Activated CD4-positive, CD25-positive, alpha-beta regulatory T cell (primary cell): ENCODE measurements around the gene LRRK2.
"Not testable (repeated sequence)": the region's sequence is repeated elsewhere in the genome, so short reads cannot be mapped to it uniquely, and the experiment has no call there.

Source experiments
- DNase-seq, 4 experiments: peaks; one replicate each; lab custom pipeline; 2025; lab: John Stamatoyannopoulos, UW

LRRK2 gene

DNA sequence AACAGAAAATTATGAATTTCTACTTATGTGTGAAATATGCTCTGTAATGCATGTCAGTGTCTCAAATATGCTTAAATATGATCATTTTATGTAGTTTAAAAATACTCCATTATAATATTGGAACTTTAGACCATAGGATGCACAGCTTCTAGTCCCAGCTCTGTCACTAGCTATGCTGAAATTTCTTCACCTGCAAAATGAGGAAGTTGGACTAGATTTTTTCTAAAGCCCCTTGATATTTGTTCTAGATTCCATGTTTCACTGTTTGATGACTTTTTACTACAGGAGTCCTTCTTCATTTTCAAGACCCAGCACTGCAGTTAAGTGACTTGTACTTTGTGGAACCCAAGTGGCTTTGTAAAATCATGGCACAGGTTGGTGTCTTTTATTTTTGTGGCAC is 90.1 kb downstream of the LRRK2 start:
- DNase-seq, result no peak

DNA sequence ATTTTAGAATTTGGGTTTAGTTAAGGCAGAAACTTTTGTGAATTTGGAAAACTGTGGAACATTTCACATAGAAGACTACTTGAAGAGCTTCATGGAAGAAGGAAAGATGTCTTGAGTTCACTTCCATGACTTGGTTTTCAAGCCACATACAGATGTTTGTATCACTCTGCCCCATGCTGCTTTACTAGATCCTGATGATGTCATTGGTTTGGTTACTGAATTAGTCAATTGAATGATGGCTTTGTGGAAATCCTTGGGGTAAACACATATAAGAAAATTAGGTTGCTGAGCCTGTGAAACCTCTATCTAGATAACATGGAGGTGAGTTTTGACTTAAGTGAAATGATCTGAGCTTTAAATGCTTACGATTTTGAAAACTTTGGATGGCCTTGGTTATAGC is 90.6 kb downstream of the LRRK2 start:
- DNase-seq, result no peak

DNA sequence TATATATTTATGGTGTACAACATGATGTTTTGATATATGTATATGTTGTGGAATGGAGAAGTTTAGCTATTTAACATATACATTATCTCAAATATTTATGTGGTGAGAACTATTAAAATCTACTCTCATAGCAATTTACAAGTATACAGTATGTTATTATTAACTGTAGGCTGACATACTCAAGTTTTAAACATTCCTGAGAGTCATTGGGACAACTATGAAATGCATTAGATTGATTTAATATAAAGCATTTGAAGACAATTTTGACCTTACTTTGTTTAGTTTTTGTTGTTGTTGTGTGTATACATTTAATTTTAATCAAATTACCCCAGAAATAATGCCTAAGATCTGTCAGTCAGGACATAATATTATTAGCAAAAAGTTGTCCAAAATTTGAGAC is 99.5 kb downstream of the LRRK2 start:
- no peak for DNase-seq

DNA sequence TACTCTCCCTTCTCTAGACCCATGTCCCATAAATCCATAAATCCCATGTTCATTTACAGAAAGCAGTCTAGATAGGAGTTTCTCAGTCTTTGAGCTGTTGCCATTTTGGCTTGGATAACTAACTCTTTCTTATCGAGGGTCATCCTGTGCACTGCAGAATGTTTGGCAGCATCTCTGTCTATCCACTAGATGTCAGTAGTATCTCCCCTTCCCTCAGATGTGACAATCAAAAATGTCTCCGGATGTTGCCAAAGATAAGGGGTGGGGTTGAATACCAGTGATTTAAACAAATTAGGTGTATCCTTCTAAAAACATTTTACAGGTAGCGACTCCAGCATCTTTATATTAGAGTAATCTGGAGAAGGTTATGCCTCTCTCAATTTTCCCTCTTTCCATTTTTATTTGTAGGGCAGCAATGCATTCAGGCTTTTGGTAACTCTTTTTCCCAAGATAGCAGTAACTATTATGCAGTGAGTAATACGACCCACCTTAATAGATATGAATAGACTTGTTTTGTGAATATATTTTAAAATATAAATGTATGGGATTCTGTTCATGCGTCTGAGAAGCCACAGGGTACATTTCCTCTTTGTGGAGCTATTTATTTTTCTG is 100.7 kb downstream of the LRRK2 start:
- no peak for DNase-seq

DNA sequence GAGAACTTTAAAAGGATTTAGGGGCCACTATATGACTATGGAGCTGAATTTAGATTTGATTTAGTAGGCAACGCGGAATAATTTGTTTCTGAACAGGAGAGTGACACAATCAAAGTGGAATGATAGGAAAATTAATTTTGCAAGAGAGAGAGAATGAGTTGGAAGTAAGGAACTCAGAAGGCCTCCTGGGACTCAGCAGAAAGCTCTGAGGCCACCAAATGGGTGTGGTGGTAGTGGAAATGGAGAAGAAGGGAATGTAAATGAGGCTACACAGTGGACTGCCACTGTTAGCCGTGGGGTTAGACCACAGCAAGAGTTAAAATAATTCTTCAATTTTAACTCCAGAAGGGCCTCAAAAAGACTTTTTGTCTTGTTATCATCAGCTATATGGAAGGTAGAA is 102.7 kb downstream of the LRRK2 start:
- DNase-seq, result no peak

DNA sequence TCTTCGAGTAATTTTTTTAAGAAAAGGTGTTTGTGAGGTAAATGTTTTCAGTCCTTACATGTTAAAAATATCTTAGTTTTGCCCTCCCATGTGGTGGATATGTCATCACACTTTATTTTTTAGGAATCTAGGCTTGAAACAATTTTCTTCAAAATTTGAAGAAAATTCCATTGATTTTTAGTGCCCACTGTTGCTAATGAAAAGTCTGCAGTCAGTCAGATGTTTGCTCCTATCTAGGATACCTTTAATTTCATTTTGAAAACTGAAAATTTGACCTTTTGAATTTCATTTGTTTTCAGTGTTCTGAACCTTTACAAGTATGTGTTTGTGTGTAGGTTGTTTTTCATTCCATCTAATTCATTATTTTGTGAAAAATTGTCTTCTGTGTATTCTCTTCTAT is 105.4 kb downstream of the LRRK2 start:
- no peak for DNase-seq

DNA sequence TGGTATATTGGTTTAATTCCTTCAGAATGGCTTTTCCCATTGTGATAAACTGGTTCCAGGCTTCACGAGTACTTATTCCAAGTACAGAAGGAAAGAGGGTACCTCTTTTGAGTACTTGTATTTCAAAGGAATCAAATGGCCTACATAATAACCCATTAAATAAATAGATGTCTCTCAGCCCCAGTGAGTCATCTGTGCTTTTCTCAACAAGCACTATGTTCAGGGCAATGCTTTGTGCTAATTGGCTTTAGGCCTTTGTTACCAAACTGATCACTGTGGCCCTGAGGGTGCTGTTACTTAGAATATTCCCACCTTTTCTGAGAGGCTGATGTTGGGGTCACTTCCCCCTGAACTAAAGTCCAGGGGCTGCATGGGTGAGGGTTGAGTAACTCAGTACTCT is 107.1 kb downstream of the LRRK2 start:
- no peak for DNase-seq

DNA sequence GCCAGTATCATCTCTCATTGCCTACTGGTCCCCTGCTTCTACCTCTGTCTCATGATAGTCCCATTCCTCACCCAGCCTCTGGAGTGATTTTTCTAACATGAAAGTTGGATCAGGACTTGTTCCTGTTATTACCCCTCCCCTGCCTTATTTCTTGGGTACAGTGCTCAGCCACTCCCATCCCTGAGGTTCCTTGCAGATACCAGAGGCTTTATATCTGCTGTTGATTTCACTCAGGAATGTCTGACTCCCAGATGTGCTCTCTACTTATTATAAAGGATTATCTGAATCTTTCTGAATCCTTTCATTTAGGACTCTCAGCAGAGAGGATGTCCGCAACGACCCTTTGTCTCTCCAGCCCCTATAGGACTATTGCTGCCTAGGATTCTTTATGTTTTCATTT is 111.2 kb downstream of the LRRK2 start:
- no peak for DNase-seq

DNA sequence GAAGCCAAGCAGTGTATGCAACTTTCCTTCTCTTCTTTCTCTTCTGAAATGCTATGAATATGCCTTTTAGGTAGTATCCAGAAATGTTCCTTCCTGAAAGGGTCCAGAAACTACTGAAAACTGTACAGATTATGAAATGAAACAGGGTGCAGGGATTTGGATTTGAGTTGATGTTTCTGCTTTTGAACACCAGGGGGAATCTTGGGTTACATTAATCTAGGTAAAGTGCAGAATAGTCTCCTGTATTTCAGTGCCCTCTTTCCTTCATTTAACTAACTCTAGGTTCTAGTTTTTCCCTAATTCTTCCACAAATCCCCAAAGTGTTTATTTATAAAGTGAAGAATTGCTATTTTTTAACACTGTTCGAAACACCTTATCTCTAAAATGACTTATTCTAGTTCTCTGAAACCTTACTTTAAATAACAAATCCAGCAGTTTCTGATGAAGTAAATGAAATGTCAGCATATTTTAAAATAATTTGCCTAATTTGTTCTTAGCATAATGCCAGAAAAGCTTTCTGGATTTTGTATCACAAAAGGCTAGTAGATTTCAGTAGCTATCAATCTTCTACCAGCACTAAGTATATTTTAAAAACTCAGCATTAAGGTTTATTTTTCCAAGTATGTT is 111.9 kb downstream of the LRRK2 start:
- no peak for DNase-seq

DNA sequence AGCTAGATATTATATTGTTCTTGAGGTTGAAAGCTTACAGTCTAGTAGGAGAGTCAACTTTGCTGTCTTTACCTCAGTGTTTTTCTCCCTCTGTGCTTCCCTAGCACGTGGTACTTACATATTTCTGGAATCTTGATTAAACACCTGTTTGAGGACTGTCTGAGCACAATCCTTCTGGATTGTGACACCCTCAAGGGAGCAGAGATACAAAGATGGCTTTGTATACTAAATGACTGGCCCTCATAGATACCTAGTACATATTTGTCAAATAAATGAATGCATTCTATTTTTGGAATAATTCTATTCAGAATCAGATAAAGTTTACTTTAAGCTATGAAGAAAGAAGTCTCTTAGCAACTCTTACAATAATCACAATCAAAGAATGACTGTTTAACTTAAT is 113.3 kb downstream of the LRRK2 start:
- no peak for DNase-seq

DNA sequence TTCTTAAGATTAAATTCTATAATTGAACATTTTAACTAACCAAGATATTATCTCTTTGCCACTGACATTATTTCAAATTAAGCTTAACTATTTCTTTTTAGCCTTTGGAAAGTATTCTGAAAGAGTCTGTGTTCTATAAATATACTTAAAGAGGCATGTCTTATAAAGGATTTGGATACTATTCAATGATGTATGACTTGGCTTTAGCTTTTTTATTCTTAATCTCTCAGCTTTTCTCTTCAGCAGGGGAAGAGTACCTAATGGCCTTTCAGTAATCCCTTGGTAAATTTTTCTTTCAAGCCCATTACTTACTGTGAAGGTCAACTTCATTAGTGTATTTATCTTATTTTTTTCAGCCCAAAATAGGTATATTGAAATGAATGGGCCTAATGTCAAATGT is 113.8 kb downstream of the LRRK2 start:
- no peak for DNase-seq

DNA sequence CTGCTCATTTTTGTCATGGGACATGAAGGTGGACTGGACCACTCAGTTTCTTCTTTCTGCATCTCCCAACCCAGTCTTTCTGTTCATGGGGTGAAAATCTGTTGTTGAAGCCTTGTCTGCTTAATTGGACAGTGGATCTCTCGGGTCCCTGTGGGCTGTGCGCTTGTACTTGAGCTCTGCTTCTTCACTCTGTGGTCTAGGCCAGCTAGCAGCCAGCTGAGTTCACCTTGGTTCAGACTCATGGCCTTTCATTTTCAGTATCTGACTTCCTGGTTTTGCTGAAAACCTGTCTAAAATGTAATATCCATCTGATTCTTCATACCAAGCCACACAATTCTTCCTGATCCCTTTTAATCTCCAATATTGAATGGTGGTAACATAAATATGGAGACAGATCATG is 117.2 kb downstream of the LRRK2 start:
- no peak for DNase-seq

DNA sequence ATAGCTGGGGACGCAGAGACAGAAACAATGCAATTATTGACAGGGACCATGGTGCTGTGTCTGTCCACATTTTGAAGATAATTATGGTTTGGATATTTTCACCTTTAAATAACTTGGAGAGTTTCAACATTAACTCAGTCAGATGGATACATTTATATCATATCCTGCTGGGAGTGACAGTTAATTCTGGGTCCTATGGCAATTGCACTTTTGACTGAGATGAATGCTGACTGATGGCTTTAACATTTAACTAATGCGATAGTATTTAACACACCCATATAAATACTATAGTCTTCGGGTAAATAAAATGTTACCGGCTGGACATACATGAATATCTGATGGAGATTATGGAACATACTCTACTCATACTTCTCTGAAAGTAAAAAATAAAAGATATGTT is 118.3 kb downstream of the LRRK2 start:
- DNase-seq, result no peak

DNA sequence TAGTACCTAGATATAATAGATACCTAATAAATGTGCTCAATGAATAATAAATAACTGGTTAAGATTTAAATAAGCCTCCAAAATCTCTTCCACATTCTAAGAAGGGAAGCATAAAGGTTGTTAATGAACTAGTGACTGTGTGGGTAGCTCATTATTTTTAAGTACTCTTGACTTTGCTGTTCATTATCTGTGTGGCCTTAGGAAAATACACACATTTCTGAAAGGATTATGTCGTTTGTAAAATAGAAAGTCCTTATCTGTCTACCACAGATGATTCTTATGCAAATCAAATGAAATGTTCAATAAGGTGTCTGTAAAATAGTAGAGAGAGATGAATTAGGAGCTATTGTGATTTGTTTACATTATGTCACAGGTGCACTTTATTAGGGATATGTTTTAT is 119.5 kb downstream of the LRRK2 start:
- DNase-seq, result no peak

DNA sequence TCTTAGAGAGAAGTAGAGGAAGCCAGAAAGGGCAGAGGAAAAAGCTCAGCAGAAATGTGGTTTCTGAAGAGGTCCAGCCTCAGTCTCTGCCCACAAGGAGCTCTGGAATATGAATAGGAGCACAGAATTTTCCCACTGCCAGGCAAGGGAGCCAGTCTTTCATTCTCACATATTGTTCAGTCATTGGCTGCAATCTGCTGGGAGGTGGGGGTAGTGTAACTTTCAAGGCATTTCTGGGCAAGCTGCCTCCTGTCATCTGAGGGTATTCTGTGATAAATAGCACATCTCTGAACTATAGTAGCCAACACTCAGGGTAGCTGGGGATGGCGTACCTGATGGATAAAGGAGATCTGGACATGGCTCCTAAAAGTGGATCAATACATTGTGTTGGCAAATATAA is 127.2 kb downstream of the LRRK2 start:
- no peak for DNase-seq

DNA sequence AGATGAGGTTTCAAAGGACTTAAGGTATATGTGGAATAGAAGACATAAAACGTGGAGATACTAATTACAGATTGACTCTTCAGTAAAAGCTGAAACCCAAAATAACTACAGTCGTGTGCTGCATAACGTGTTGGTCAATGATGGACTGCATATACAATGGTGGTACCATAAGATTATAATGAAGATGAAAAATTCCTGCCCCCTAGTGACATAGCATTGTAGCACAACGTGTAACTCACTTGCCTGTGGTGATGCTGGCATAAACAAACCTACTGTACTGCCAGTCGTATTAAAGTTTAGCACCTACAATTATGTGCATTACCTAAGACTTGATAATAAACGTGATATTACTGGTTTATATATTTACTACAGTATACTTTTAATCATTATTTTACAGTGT is 150.3 kb downstream of the LRRK2 start:
- DNase-seq, result no peak

DNA sequence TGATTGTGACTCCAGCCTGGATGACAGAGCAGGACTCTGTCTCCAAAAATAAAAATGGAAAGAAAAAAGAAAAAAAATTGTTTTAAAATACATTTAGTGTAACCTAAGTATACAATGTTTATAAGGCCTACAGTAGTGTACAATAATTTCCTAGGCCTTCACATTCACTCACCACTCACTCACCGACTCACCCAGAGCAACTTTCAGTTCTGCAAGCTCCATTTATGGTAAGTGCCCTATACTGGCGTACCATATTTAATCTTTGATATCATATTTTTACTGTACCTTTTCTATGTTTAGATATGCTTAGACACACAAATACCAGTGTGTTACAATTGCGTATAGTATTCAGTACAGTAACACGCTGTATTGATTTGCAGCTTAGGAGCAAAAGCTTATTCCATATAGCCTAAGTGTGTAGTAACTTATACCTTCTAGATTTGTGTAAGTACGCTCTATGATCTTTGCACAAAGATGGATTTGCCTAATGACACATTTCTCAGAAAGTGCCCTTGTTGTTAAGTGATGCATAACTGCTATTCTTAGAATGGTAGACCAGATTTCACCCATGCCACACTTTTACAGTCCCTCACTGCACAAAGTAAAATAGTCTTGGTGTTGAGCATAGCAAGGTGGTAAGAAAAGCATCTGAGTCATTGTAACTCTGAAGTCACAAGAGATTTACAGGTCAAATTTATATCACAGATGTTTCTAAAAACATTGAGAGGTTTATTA is 151.9 kb downstream of the LRRK2 start:
- no peak for DNase-seq

DNA sequence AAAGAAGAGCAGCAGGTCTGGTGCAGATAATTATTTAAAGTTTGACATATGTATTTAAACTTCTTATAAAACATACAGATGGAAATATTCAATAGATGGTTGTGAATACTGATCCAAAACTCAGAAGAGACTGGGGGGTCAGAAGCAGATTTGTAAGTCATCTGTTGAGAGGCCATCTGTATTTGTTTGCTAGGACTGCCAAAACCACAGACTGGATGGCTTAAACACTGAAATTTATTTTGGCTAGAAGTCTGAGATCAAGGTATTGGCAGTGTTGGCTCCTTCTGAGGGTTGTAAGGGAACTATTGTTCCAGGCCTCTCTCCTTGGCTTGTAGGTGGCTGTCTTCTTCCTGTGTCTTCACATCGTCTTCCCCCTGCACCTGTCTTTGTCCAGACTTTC is 153.9 kb downstream of the LRRK2 start:
- no peak for DNase-seq

DNA sequence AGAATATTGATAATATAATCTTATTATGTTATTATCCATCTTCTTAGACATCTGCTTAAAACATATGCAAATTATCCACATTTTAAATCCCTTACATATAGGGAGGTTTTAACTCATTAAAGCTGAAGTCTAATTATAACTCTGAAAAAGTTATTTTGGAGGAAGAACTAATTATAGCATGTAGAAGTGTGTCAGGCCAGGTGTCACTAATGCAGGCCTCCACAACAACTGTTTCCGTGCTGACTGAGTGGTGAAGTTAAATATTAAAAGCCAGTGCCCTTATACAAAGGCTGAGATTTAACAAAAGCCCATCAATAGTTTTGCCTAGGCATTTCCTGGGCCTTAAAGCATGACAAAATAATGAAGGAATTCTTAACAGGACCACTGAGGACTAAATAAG is 157.4 kb downstream of the LRRK2 start:
- DNase-seq, result no peak

DNA sequence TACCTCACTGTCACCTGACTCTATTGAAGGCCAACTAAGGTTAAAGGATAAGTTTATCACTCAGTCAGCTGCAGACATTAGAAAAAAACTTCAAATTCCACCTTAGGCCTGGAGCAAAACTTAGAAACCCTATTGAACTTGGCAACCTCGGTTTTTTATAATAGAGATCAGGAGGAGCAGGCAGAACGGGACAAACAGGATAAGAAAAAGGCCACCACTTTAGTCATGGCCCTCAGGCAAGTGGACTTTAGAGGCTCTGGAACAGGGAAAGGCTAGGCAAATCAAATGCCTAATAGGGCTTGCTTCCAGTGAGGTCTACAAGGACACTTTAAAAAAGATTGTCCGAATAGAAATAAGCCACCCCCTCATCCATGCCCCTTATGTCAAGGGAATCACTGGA is 162.5 kb downstream of the LRRK2 start:
- not testable (repeated sequence) for DNase-seq

DNA sequence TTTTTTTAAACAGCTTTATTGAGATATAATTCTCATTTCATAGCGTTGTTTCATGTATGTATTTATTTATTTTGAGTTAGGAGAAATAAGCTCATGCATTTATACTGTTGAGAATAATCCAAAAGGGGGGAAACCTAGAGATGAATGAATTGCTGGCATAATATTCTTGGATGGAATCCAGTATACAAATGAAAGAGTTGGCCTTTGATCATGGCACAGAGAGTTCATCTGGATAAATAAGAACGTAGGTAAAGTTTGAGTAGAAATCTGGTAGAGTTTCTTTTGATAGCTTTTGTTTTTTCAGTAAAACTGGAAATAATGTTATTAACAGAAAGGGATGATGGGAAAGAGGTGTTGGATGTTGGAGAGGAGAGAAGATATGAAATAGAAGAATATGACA is 166.2 kb downstream of the LRRK2 start:
- no peak for DNase-seq

DNA sequence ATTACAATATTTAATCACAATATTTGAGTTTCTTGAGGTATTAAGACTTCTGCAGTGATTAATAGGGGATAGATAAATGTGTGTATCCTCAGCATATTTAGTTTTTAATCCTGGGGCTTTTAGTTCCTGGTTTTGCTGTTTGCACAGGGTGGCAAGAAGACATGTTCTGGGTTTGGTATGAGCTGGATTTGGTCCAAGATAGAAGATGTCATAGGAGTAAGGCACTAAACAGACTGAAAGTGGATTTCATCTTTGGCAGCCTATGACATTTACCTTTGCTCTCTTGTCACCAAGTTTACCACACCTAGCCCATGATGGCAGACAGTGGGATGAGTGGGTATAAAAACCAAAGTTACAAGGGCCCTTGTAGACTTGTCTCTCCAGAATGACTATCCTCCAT is 168.2 kb downstream of the LRRK2 start:
- no peak for DNase-seq

DNA sequence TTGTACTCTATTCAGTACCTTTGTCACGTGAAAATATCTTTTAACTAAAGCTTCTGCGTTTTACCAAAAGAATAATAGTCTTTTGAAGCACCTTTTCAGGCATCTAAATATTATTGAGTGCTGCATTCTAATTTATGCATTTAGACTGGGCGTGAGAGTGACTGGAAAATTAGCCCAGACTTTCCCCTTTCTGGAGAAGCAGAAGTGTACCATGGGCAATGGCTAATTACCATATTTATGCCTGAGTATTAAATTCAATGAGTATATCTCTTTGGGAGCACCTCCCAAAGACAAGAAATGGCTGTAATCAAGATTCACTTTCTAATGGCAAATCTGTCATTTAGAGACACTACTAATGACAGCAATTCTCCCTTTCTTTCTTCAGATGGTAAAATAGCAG is 174.9 kb downstream of the LRRK2 start:
- no peak for DNase-seq

DNA sequence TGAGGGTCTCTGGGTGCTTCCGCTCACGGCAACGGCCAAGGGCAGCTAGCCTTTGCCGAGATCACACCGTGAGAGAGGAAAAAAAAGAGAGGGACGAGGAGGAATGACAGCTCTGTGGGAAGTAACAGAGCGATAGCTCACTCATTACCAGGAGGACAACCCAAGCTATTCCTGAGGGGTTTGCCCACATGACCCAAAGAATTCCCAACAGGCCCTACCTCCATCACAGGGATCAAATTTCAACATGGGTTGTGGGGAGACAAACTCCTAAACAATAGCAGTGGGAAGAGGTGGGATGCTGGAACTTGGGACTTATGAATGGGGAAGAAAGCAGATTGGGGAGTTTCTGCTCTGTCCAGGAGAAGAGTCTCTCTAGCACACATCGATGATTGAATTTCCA is 180.6 kb downstream of the LRRK2 start:
- DNase-seq, result no peak
